H1 (cell line): ENCODE data around the gene PSIP1. TPM values are rescaled to one million over a fixed set of nuclear protein-coding genes. Genes with fewer than 3 reads are reported as not detected.

ENCODE experiments used
- CTCF ChIA-PET: fragments of 300-600 bp; sonication (Branson Sonifier 250); formaldehyde crosslinking; loops from one replicate; lab custom pipeline; 2021; ENCODE audit not compliant: partially characterized antibody; lab: Charles Lee
- POLR2A ChIA-PET: fragments of 300-600 bp; sonication (Branson Sonifier 250); formaldehyde crosslinking; loops from one replicate; lab custom pipeline; 2021; ENCODE audit warnings: inconsistent platforms; ENCODE audit not compliant: partially characterized antibody; lab: Charles Lee
- DNase-seq, 2 experiments: peaks; one replicate each; pipeline versions ENCODE4 v3.0.0 to v3.0.0-alpha.2; 2010 to 2022; ENCODE audit warnings: low spot score in 2 of 2, low read depth in 1 of 2, mixed read lengths in 1 of 2
- FAIRE-seq: peaks from 2 replicates; lab custom pipeline; 2011; peaks lifted over from hg19 to GRCh38; lab: Jason Lieb, UNC
- H2AFZ ChIP-seq: 2 replicates; pipeline ENCODE4 v1.8.1; 2012; ENCODE audit warnings: low read length, inconsistent platforms
- H2AK5ac ChIP-seq: 2 replicates; pipeline ENCODE4 v1.6.1; 2013; ENCODE audit warnings: low read depth, low read length
- H2BK120ac ChIP-seq: replicated peaks from 2 replicates; pipeline ENCODE3; 2013; ENCODE audit warnings: low read depth, low read length, inconsistent platforms
- H2BK12ac ChIP-seq: 2 replicates; pipeline ENCODE4 v1.6.1; 2013; ENCODE audit warnings: low read depth, low read length
- H2BK15ac ChIP-seq: 2 replicates; pipeline ENCODE4 v1.6.1; 2013; ENCODE audit warnings: low read length
- H2BK20ac ChIP-seq: 2 replicates; pipeline ENCODE4 v1.6.1; 2013; ENCODE audit warnings: low read length
- H2BK5ac ChIP-seq: 2 replicates; pipeline ENCODE4 v1.6.1; 2013; ENCODE audit warnings: low read depth, low read length
- H3K14ac ChIP-seq: 2 replicates; pipeline ENCODE4 v1.6.1; 2013; ENCODE audit warnings: inconsistent platforms; ENCODE audit not compliant: insufficient read length
- H3K18ac ChIP-seq: 2 replicates; pipeline ENCODE4 v1.6.1; 2013; ENCODE audit warnings: low read length; ENCODE audit errors: extremely low read depth
- H3K23ac ChIP-seq: 2 replicates; pipeline ENCODE4 v1.6.1; 2013; ENCODE audit warnings: inconsistent platforms; ENCODE audit not compliant: insufficient read length
- H3K23me2 ChIP-seq: 2 replicates; pipeline ENCODE4 v1.6.1; 2013; ENCODE audit warnings: low read depth, low read length
- H3K27ac ChIP-seq: 2 replicates; pipeline ENCODE4 v1.6.1; 2011; ENCODE audit warnings: low read depth, low read length, inconsistent platforms
- H3K27me3 ChIP-seq, 4 experiments: replicated peaks in 1 of 4; 1 replicate in 1 of 4; 2 replicates in 3 of 4; pipeline versions ENCODE4 v1.6.1 to v1.8.1; 2011 to 2013; ENCODE audit warnings: low read length in 3 of 4, mild to moderate bottlenecking in 3 of 4, inconsistent platforms in 2 of 4, mixed read lengths in 2 of 4, moderate library complexity in 1 of 4; ENCODE audit not compliant: control insufficient read depth in 3 of 4, insufficient read depth in 3 of 4; ENCODE audit errors: extremely low read depth in 1 of 4
- H3K36me3 ChIP-seq, 4 experiments: 2 replicates each; pipeline versions ENCODE4 v1.6.1 to v1.8.1; 2011 to 2013; ENCODE audit warnings: mild to moderate bottlenecking in 4 of 4, low read length in 3 of 4, moderate library complexity in 2 of 4, control low read depth in 1 of 4, inconsistent platforms in 1 of 4; ENCODE audit not compliant: insufficient read depth in 4 of 4, control insufficient read depth in 2 of 4
- H3K4ac ChIP-seq: replicated peaks from 2 replicates; pipeline ENCODE3; 2013; ENCODE audit warnings: low read length, low read depth, mixed read lengths, inconsistent platforms; ENCODE audit not compliant: insufficient read length
- H3K4me1 ChIP-seq, 4 experiments: replicated peaks in 1 of 4; 1 replicate in 1 of 4; 2 replicates in 3 of 4; pipeline versions ENCODE4 v1.6.1 to v1.8.1; 2011 to 2013; ENCODE audit warnings: low read length in 3 of 4, inconsistent platforms in 2 of 4, mixed read lengths in 1 of 4; ENCODE audit not compliant: insufficient read depth in 4 of 4, control insufficient read depth in 3 of 4
- H3K4me2 ChIP-seq, 2 experiments: 2 replicates each; pipeline versions ENCODE4 v1.6.1 to v1.8.1; 2011 to 2013; ENCODE audit warnings: low read depth in 2 of 2, low read length in 2 of 2, control low read depth in 1 of 2, inconsistent platforms in 1 of 2, mild to moderate bottlenecking in 1 of 2; ENCODE audit not compliant: insufficient read depth in 1 of 2
- H3K4me3 ChIP-seq, 4 experiments: fragments of 200-600, 300-600 bp in 1 of 4; sonication (generic), shearing (Covaris generic), sonication (Bioruptor Twin) in 1 of 4; 2 replicates each; pipeline versions ENCODE4 v1.5.1 to v1.8.1; 2011 to 2016; ENCODE audit warnings: low read length in 4 of 4, low read depth in 3 of 4, control low read depth in 2 of 4, inconsistent platforms in 2 of 4, mild to moderate bottlenecking in 2 of 4, mixed read lengths in 1 of 4, moderate library complexity in 1 of 4; ENCODE audit not compliant: insufficient read depth in 2 of 4; ENCODE audit errors: extremely low read depth in 1 of 4
- H3K56ac ChIP-seq: replicated peaks from 2 replicates; pipeline ENCODE3; 2013; ENCODE audit warnings: low read depth, mild to moderate bottlenecking, mixed read lengths, low read length, inconsistent platforms; ENCODE audit not compliant: insufficient read length
- H3K79me1 ChIP-seq: 2 replicates; pipeline ENCODE4 v1.6.1; 2013; ENCODE audit warnings: low read depth, low read length, control low read depth
- H3K79me2 ChIP-seq, 2 experiments: 2 replicates each; pipeline versions ENCODE4 v1.6.1 to v1.8.1; 2012 to 2013; ENCODE audit warnings: low read length in 2 of 2, mild to moderate bottlenecking in 2 of 2, inconsistent platforms in 1 of 2; ENCODE audit not compliant: insufficient read depth in 2 of 2, control insufficient read depth in 1 of 2
- H3K9ac ChIP-seq, 4 experiments: replicated peaks in 1 of 4; 1 replicate in 1 of 4; 2 replicates in 3 of 4; pipeline versions ENCODE4 v1.6.1 to v1.8.1; 2011 to 2013; ENCODE audit warnings: low read depth in 3 of 4, low read length in 3 of 4, control low read depth in 2 of 4, mild to moderate bottlenecking in 2 of 4, moderate library complexity in 2 of 4, inconsistent platforms in 1 of 4; ENCODE audit errors: extremely low read depth in 1 of 4
- H3K9me3 ChIP-seq, 2 experiments: 2 replicates each; pipeline versions ENCODE4 v1.6.1 to v1.8.1; 2012 to 2013; ENCODE audit warnings: mild to moderate bottlenecking in 2 of 2, moderate library complexity in 2 of 2, control low read depth in 1 of 2, inconsistent platforms in 1 of 2, low read depth in 1 of 2, low read length in 1 of 2, mixed read lengths in 1 of 2; ENCODE audit not compliant: insufficient read depth in 2 of 2
- H4K20me1 ChIP-seq, 2 experiments: replicated peaks in 1 of 2; 2 replicates each; pipeline versions ENCODE3 to v1.8.1; 2011 to 2013; ENCODE audit warnings: inconsistent platforms in 2 of 2, low read length in 2 of 2, mild to moderate bottlenecking in 1 of 2; ENCODE audit not compliant: insufficient read depth in 2 of 2, control insufficient read depth in 1 of 2
- H4K5ac ChIP-seq: 2 replicates; pipeline ENCODE4 v1.6.1; 2013; ENCODE audit warnings: low read length, low read depth, mixed read lengths, inconsistent platforms; ENCODE audit not compliant: insufficient read length
- H4K8ac ChIP-seq: 2 replicates; pipeline ENCODE4 v1.8.0; 2013; ENCODE audit warnings: mild to moderate bottlenecking, moderate library complexity, low read length, inconsistent platforms; ENCODE audit not compliant: insufficient read depth; ENCODE audit errors: extremely low read depth
- H4K91ac ChIP-seq: replicated peaks from 2 replicates; pipeline ENCODE3; 2013; ENCODE audit warnings: low read length, mixed read lengths, inconsistent platforms; ENCODE audit not compliant: insufficient read length
- HDAC6 ChIP-seq: IDR thresholded peaks from one replicate; pipeline ENCODE4 v1.7.1; 2012; ENCODE audit warnings: low read depth, mild to moderate bottlenecking, inconsistent platforms, low read length, moderate library complexity
- MAX ChIP-seq: IDR thresholded peaks from 2 replicates; pipeline ENCODE4 v1.6.1; 2012; ENCODE audit warnings: inconsistent platforms
- POLR2A ChIP-seq, 2 experiments: IDR thresholded peaks; 1 replicate in 1 of 2; 2 replicates in 1 of 2; pipeline ENCODE4 v1.6.1; 2011; ENCODE audit warnings: low read depth in 2 of 2, low read length in 2 of 2, mild to moderate bottlenecking in 2 of 2; ENCODE audit errors: control extremely low read depth in 1 of 2
- POLR2AphosphoS5 ChIP-seq: IDR thresholded peaks from 2 replicates; pipeline ENCODE4 v1.6.1; 2011; ENCODE audit warnings: low read depth, low read length
- WGBS, 2 experiments: shearing (Covaris generic) in 1 of 2; methylation state at CpG; one replicate each; pipeline versions ENCODE4 v1.1.6 to v1.1.7; 2013 to 2015; ENCODE audit warnings: low lambda C conversion rate in 2 of 2, mixed read lengths in 2 of 2, inconsistent platforms in 1 of 2, low coverage in 1 of 2, missing lambda C conversion rate in 1 of 2; ENCODE audit not compliant: insufficient replicate concordance in 2 of 2, insufficient coverage in 1 of 2, insufficient read length in 1 of 2; ENCODE audit errors: extremely low coverage in 1 of 2, missing lambda C conversion rate in 1 of 2; 5-methylcytosine and 5-hydroxymethylcytosine counted together
- polyA plus RNA-seq, 7 experiments: library from polyadenylated mRNA; depleted of rRNA in 3 of 7; stranded (reverse) in 5 of 7; unstranded in 2 of 7; fragments of >200 nt in 5 of 7; fragments of 200-250 nt in 2 of 7; gene quantifications; 1 replicate in 5 of 7; 2 replicates in 1 of 7; 4 replicates in 1 of 7; pipeline versions ENCODE4 v1.2.1 to v1.2.3, GENCODE V29; 2011 to 2013; ENCODE audit warnings: missing spikeins in 2 of 7, mixed read lengths in 2 of 7
- total RNA-seq: library from RNA; stranded (reverse); fragmentation: NEBNext Ultra II Directional; extraction: Animal tissue kit (Norgen Biotek cat#: 25700); gene quantifications from 2 replicates; pipeline ENCODE4 v1.2.1, GENCODE V29; 2021

PSIP1 gene
- total and polyA plus RNA-seq, 2 of the 8 experiments (the other 6 are each of a cell fraction or from before 2014, with no cell fraction given), result 63.3 to 387 TPM

GRCh38 chr9:15492485-15493150 is 18.2 kb downstream of the PSIP1 start:
- DNase-seq, result no peak
- no peak for FAIRE-seq

More at GRCh38 chr9:15492485-15493150, 18.2 kb downstream of the PSIP1 start:
- Histone ChIP-seq H2BK15ac (no peak overlapping the region), H3K18ac (no peak overlapping the region), H3K36me3 (peaks cover 6 to 95% (median 48%) of the 10 kb centered on the region in 4 experiments), H2AFZ (no peak overlapping the region), H4K5ac (no peak overlapping the region), H3K14ac (no peak overlapping the region), H3K4me1 (peaks cover 0 to 2% (median 0%) of the 10 kb centered on the region in 4 experiments; a peak in 1 of 7 replicates), H3K27ac (no peak overlapping the region), H3K79me1 (peaks cover 4% of the 10 kb centered on the region; the same call in 1 of the 2 replicates), H2BK5ac (no peak overlapping the region), H3K4me2 (no peak overlapping the region), H3K4ac (no peak overlapping the region), H4K91ac (no peak overlapping the region), H3K79me2 (peaks cover 12 to 92% of the 10 kb centered on the region in 2 experiments; a peak in 3 of 4 replicates), H2BK20ac (no peak overlapping the region), H3K9me3 (peaks cover 16% of the 10 kb centered on the region in 2 experiments), H2AK5ac (no peak overlapping the region), H4K20me1 (peaks cover 5 to 10% of the 10 kb centered on the region in 2 experiments), H3K56ac (no peak overlapping the region), H3K4me3 (no peak overlapping the region), H4K8ac (no peak overlapping the region), H2BK120ac (no peak overlapping the region), H3K27me3 (no peaks in the 10 kb centered on the region), H3K23me2 (no peaks in the 10 kb centered on the region), H3K23ac (no peak overlapping the region), H3K9ac (no peak overlapping the region), H2BK12ac (no peak overlapping the region)
- TF ChIP-seq MAX (peak; percentile 14; the same call in 1 of the 2 replicates), POLR2AphosphoS5 (peak; percentile 73), HDAC6 (no peak), POLR2A (IDR thresholded peaks at IDR 0.05; ENCODE audit: control extremely low read depth in 1 of 2, low read depth in 2 of 2, low read length in 2 of 2) (peak; percentile 46 to 47; a peak in 2 of 3 replicates)
- POLR2A ChIA-PET, result interaction anchor here (0.9 to 1.2 kb wide), 3 partner anchors 11 to 19 kb away, joined by 3 to 7 read pairs (median 5); no protein-coding TSS in a partner anchor
- CTCF ChIA-PET, result no interaction called here
- 97% methylated on average over 13 of the region's 13 CpGs; no CpG with 5 or more reads in 1 of the 2 experiments for WGBS, 2 experiments
